ENCODE measurements around the gene CADM1. TPM values are rescaled to one million over a fixed set of nuclear protein-coding genes. Genes with fewer than 3 reads are reported as not detected.
A peak's percentile ranks its signal among the peaks of the same experiment; 100 is the strongest.

The CADM1 gene
- total RNA-seq, 1 experiment from 2014 or later = 30.8 TPM

DNA sequence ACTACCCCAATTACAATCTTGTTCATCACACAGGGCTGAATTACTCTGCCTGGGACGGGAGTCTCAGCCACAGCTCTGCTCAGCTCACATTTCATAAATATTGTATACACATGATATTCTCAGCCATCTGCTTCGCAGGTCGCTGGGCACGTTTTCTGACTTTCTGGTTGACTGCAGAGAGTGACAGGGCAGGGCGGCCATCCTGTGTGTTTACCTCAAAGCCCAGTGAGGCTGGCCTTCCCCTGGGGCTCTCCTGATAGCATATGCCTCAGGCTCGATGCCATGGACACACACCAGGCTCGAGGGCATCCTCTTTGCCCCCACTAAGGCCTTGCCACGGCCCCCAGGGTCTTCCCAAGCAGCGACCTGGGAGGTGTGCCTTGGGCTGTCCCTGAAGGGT is 345.0 kb downstream of the CADM1 start:
- DNase-seq (ENCODE audit: low read depth) = no peak

- DNase-seq (ENCODE audit: low read depth) = no peak
Measured at GRCh38 chr11:115158053-115158452, 346.2 kb downstream of the CADM1 start.

- DNase-seq (ENCODE audit: low read depth) = no peak
Measured at GRCh38 chr11:115157247-115157646, 347.0 kb downstream of the CADM1 start.

- no peak for DNase-seq (ENCODE audit: low read depth)
Measured at GRCh38 chr11:115155978-115156377, 348.2 kb downstream of the CADM1 start.

DNA sequence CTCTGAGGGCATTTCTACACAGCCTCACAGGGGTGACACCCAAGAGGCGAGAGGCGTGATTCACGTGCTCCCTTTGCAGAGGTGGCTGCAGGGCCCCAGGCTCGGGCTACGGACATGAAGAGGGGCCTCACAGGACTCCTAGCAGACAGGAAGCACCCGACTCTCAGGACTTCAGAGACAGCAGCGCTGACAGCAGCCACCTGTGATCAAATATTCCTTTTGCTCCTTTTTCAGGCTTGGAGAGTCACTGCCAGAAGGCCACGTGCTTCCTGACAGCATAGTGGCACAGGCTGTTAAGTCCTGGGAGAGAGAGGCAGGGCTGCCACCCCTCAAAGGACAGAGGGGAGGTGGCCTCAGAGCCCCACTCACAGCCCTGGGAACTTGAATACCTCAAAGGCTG is 348.9 kb downstream of the CADM1 start:
- no peak for DNase-seq (ENCODE audit: low read depth)

DNA sequence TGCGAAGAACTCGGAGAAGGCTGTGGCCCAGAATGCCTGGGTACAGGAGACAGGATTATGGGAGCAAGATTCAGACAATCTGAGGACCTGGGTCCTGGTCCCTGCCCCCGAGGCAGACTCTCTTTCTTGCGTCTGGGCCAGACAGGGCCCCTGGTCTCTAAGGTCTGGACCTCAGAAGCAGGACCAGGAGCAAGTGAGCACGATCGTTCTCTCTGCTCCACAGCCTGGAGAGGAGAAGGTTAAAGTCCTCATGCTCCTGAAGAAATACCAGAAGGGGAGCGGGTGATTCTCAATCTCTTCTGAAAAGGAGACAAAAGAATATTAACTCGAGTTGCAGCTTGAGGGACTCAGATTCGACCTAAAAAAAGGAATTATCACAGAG is 349.9 kb downstream of the CADM1 start:
- no peak for DNase-seq (ENCODE audit: low read depth)

- no peak for DNase-seq (ENCODE audit: low read depth)
Measured at GRCh38 chr11:115153731-115154354, 350.4 kb downstream of the CADM1 start.

- DNase-seq (ENCODE audit: low read depth) = peak; percentile 44
Measured at GRCh38 chr11:115153135-115153534, 351.1 kb downstream of the CADM1 start.

DNA sequence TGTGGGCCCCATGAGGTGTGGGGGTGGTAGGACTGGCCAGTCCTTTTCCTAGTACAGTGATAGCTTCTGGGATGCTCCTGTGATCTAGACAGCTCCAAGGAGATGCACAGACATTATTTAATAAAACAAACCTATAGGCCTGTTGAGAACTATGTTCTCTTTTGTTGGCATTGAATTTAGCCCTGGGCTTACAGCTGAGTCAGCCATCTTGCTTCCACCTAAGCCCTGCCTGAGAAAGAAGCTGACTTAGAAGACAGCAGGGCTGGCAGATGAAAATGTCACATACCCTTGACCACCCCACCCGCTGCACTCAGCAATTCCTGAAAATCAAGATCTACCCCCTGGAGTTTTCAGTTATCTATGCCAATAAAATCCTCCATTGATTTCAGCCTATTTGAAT is 353.2 kb downstream of the CADM1 start:
- no peak for DNase-seq (ENCODE audit: low read depth)

DNA sequence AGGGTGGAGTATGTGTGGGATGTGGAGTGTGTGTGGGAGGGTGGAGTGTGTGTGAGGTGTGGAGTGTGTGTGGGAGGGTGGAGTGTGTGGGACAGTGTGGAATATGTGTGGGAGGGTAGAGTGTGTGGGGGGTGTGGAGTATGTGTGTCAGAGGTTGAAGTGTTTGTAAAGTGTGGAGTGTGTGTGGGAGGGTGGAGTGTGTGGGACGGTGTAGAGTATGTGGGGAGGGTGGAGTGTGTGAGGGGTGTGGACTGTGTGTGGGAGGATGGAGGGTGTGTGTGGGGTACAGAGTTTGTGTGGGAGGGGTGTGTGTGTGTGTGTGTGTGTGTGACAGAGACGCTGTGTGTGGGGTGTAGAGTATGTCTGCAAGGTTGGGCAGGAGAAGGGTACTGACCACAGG is 355.5 kb downstream of the CADM1 start:
- DNase-seq (ENCODE audit: low read depth) = no peak

DNA sequence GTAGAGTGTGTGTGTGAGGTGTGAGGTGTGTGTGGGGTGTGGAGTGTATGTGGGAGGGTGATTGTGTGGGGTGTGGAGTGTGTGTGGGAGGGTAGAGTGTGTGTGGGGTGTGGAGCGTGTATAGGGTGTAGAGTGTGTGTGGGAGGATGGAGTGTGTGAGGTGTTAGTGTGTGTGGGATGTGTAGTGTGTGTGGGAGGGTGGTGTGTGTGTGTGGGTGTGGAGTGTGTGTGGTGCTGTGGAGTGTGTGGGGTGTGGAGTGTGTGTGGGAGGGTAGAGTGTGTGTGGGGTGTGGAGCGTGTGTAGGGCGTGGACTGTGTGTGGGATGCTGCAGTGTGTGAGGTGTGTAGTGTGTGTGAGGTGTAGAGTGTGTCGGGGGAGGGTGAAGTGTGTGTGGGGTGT is 356.1 kb downstream of the CADM1 start:
- no peak for DNase-seq (ENCODE audit: low read depth)

DNA sequence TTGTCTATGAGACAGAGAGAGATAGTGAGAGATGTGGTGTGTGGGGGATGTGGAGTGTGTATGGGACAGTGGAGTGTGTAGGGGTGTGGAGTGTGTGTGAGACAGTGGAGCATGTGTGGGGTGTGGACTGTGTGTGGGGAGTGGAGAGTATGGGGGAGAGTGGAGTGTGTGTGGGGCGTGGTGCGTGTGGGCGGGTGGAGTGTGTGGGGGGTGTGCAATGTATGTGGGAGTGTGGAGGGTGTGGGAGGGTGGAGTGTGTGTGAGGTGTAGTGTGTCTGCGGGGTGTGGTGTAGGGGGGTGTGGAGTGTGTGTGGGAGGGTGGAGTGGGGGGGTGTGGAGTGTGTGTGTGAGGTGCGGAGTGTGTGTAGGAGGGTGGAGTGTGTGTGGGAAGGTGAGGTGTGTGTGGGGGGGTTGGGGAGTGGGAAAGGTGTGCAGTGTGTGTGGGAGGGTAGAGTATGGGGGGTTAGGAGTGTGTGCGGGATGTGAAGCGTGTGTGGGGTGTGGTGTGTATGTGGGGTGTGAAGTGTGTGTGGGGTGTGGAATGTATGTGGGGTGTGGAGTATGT is 356.9 kb downstream of the CADM1 start:
- DNase-seq (ENCODE audit: low read depth) = no peak

GRCh38 chr11:115146425-115146824 is 357.8 kb downstream of the CADM1 start:
- DNase-seq (ENCODE audit: low read depth) = no peak

DNA sequence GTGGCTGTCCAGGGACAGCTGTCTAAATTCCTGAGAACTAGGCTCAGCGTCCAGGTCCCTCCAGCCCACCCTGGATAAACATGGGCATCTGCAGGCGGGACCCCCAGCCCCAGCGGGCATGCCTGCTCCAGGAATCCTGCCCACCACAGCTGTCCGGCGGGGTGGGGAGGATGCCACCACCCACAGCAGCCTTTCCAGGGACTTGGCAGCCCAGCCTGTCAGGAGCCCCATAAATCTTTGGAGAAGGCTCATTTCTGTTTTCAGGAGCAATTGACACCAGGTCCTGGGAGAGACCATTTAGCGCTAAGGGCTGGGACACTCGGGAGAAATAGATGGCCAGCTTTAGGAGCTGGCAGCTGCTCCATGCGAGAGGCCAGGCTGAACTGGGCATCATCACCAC is 358.9 kb downstream of the CADM1 start:
- DNase-seq (ENCODE audit: low read depth) = no peak

GRCh38 chr11:115144914-115145313 is 359.3 kb downstream of the CADM1 start:
- DNase-seq (ENCODE audit: low read depth) = no peak

- no peak for DNase-seq (ENCODE audit: low read depth)
Measured at GRCh38 chr11:115144014-115144413, 360.2 kb downstream of the CADM1 start.

- DNase-seq (ENCODE audit: low read depth) = no peak
Measured at GRCh38 chr11:115141231-115142114, 362.7 kb downstream of the CADM1 start.

GRCh38 chr11:115135936-115136335 is 368.3 kb downstream of the CADM1 start:
- DNase-seq (ENCODE audit: low read depth) = no peak

DNA sequence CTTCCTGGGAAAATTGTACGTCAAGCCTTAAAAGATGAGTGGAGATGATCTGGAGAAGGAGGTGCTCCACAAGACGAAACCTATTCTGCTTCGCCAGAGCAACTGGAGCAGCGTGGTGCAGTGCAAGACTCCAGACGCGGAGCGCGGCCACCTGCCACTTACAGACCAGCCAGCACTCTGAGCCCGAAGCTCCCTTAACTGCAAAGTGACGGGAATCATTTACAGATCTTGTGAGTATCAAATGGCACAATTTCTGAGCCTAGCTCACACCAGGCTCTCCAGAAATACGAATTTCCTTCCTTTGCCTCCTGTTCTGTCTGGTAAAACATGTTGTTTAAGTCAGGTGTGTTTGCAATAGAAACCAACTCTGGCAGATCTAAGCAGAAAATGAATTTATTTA is 369.3 kb downstream of the CADM1 start:
- no peak for DNase-seq (ENCODE audit: low read depth)

DNA sequence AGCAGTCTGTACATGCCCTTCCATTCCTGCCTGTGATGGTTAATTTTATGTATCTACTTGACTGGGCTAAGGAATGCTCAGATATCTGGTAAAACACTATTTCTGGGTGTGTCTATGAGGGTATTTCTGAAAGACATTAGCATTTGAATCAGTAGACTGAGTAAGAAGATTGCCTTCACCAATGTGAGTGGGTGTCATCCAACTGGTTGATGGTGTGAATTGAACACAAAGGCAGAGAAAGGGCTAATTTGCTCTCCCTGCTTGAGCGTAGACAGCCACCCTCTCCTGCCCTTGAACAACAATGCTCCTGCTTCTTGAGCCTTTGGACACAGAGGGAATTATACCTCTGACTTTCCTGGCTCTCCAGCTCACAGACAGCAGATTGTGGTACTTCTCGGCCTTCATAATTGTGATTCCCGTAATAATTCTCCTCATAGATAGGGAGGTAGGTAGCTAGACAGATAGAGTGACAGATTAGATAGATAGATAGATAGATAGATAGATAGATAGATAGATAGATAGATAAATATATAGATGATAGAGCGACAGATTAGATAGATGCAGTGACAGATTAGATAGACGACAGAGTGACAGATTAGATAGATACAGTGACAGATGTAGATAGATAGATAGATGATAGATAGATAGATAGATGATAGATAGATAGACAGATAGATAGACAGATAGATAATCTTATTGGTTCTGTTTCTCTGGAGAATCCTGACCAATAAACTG is 370.6 kb downstream of the CADM1 start:
- DNase-seq (ENCODE audit: low read depth) = no peak

DNA sequence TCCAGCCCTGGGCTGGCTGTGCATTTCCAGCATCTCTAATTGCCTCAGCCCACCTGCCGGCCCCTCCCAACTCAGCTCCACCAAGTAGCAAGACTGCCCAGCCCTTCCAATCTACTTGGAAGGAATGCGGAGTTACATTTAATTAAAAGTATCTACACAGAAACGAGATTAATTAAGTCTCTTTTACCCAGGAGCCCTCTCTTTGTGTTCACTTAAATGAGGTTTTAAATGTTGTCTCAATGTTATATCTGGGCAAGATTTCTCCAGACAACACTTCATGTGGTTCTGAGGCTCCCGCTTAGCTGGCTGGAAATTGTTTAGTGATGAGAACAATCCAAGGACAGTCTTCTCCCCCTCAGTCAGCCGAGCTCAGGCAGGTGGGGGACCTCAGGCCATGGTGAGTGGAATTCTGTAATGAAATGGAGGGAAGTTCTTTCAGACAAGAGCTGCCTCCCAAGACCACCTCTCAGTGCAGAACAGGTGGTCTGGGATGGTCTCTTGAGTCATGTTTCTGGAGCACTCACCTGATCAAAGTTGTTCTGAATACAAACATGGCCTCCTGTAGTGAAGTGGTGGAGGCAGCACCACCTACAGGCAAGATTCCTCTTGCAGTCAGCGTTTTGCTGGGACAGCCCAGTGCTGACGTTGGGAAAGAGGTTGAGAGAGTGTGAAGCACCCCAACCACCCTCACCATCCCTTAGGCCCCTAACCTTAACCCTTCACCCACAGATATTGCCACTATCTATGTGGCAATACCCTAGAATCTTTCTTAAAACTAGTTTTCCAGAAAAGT is 371.6 kb downstream of the CADM1 start:
- no peak for DNase-seq (ENCODE audit: low read depth)
